NCI-H1417 (cell line): ENCODE results near the gene HOXD3.
A peak's percentile ranks its signal among the peaks of the same experiment; 100 is the strongest.

Experiments
- DNase-seq, 3 experiments: peaks; one replicate each; lab custom pipeline; 2025; lab: John Stamatoyannopoulos, UW

Gene HOXD3

GRCh38 chr2:176162911-176163671 lies 6.0 kb downstream of the HOXD3 start:
- no peak for DNase-seq

DNA sequence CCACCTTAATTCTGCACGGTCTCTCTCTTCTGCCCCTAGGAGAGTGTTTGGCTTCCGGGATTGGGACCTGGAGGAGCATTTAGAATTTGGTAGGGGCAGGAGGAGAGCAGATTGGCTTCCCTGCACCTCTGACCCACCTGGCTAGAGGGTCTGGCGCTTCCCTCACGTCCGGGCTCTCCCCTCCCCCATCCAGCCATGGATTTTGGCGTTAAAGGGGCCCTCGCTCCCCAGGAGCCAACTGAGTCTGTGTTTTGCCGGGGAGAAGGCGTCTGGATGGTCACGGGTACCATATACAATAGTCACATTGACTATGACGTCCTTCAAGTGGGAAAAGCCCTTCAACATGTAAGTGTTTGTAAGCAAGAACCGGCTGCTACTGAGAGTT lies 6.6 kb downstream of the HOXD3 start:
- DNase-seq = no peak

DNA sequence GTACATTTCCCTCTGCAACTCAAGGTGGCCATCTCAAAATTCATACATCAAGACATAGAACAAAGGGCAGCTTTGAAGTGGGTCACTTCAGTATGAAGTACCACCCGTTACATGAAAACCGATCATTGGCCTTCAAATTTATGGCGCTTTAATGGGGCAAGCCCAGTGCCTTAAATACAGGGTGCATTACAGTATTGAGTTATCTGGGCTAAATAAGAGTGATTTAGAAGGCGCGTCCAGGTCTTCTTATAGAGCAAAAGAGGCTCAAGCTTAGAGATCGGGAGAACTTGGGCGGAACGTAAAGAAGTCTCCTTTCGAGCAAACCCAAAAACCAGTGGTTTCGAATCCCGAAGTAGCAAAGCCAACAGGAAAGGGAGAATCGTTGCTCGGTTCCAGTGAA lies 7.1 kb downstream of the HOXD3 start:
- peak in 2 of 3 experiments; percentile 4 to 18 for DNase-seq

DNA sequence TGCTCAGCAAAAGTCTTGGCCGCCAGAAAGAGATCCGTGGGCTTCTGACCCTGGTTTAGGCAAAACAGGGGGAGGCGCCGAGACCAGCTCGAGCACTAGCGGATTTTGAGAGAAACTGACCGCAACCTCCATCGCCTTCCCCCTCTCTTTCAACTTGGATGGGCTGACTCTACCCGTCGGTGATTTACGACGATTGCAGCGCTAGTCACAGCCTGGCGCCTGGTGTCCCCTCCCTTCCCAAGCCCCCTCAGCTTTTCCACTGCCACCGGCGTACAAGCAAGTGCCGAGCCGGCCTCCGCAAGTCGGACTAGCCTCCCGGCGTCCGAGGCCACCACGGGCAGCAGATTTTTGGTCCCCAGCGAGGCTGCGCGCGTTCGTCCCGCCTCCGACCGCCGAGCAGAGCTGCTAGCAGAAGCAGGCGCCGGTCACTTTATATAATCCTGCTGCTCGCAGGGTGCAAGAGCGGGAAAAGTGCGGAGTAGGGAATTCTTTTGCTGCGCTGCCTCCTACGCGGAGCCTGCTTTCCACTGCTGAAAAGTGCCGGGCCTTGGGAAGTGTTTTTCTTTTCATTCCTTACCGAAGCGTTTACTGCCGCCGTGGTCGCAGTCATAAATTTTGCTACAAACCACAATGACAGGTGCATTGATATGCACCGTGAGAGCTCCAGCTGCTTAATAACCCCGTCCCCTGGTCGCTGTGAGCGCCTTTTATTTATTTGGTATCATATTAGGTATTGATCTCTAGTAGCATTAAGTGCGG lies 7.7 kb downstream of the HOXD3 start:
- no peak for DNase-seq

GRCh38 chr2:176165370-176166050 lies 8.4 kb downstream of the HOXD3 start:
- no peak for DNase-seq

DNA sequence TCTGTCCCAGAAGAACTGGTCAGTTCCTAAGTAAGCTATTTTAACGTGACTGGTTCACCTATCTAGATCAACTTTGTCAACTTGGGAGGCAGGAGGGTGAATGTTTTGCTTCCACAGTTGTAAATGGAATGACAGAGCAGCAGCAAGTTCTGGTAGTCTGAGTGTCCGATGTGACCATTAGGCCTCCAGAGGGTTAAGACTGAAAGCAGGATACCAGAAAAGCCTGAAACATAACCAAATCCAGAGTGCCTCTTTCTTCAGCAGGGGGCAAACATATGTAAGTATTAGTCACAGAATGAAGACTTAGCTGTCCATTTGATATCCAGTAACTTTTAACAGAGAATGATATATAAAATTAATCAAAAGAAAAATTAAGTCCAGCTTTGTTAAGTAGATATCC lies 9.2 kb downstream of the HOXD3 start:
- DNase-seq = no peak

GRCh38 chr2:176167398-176167797 lies 10.3 kb downstream of the HOXD3 start:
- DNase-seq = no peak

- no peak for DNase-seq
These were observed 12.1 kb downstream of the HOXD3 start for GRCh38 chr2:176169181-176169580.

- no peak for DNase-seq
These were observed 12.6 kb downstream of the HOXD3 start for GRCh38 chr2:176169711-176170110.

DNA sequence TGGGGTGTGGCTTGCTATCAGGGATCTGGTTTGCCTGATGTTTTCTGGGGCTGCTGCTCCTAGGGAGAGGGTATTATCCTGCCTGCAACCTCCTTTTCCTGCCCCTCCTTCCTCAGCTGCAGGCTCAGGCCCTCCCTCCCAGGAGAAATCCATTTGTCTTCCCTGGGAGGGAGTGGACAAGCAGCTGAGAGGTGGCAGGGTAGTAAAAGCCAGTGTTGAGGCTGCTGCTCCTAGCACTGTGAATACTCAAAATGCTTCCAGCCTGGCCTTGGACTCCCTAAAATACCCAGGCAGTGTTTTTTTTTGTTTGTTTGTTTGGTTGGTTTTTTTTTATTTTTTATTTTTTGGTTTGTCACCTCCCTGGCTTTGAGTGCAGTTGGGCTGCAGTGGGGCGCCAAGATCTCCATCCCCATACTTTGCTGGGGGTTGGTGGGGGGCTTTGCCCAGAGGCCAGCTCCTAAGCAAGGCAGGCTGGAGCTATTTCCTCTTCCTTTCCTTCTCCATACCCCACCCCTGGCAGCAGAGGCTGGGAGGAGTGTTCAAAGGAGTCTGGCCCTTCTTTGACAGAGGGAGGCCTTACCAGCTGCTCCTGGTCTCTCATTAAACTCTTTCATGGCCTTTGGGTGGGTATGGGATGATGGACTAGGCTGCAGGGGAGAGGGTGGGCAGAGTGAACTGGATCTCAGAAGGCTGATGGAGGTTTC lies 13.6 kb downstream of the HOXD3 start:
- no peak for DNase-seq

- DNase-seq = no peak
These were observed 14.4 kb downstream of the HOXD3 start for GRCh38 chr2:176171351-176172006.

DNA sequence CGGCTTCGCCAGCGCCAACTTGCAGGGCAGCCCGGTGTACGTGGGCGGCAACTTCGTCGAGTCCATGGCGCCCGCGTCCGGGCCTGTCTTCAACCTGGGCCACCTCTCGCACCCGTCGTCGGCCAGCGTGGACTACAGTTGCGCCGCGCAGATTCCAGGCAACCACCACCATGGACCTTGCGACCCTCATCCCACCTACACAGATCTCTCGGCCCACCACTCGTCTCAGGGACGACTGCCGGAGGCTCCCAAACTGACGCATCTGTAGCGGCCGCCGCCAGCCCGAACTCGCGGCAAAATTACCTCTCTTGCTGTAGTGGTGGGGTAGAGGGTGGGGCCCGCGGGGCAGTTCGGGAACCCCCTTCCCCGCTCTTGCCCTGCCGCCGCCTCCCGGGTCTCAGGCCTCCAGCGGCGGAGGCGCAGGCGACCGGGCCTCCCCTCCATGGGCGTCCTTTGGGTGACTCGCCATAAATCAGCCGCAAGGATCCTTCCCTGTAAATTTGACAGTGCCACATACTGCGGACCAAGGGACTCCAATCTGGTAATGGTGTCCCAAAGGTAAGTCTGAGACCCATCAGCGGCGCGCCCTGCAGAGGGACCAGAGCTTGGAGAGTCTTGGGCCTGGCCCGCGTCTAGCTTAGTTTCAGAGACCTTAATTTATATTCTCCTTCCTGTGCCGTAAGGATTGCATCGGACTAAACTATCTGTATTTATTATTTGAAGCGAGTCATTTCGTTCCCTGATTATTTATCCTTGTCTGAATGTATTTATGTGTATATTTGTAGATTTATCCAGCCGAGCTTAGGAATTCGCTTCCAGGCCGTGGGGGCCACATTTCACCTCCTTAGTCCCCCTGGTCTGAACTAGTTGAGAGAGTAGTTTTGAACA lies 15.1 kb downstream of the HOXD3 start:
- DNase-seq = no peak

DNA sequence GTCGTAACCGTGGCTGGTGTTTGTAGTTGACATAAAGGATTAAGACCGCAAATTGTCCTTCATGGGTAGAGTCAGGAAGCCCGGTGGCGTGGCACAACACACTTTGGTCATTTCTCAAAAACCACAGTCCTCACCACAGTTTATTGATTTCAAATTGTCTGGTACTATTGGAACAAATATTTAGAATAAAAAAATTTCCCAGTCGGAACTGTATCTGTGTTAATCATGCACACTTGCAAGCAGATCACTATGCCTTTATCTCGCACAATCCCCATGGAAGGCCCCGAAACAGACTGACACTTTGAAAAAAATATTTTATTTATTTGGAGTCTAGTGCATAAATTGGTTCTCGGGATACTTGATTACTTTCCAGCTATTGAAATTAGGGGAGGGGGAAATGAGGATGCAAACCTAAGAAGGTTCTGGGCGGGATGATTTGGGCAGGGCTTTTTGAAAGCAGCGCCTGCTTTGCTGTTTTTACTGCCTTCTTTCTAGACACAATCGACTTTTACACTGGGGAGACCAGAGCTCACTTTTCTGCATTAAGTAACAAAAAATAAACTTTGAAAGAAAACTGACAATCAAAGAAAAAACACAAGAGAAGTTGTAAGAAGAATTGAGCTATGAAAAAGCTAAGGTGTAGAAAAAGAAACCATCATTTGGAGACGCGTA lies 15.9 kb downstream of the HOXD3 start:
- no peak for DNase-seq

DNA sequence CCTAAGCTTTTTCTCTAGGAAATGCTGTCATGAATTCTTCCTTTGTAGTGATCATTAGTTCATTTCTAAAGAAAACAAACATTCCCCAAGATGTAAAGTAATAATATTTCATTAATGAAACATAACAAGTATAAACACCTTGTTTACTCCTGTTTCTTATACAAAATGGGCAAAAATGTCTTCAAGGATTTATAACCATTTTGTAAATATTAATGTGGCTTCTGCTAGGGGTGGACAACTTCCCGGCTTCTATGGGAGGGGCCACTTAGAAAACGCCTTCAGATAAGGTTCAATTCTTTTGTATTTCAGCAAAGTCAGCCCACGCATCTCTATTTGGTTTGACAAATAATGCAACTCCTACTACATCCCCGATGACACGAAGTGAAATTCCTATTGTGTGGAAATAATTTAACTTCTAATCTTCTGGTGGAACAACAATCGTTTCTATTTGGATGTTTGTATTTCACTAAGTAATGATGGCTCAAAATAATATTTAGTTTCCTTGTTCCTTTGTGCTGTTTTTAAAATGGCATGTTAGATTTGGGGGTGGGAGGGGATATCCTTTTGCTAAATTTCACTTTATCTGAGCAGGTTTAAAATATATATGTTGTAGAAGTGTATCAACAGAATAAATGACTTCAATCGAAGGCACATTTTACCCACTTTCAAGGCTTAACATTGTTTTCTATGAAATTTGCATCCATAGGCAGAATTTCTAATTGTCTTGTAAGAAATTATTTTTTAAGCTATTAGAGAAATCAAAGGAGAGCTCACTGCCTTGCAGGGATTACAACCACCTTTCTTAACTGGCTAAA lies 16.7 kb downstream of the HOXD3 start:
- no peak for DNase-seq

- no peak for DNase-seq
These were observed 17.3 kb downstream of the HOXD3 start for GRCh38 chr2:176174382-176174823.

DNA sequence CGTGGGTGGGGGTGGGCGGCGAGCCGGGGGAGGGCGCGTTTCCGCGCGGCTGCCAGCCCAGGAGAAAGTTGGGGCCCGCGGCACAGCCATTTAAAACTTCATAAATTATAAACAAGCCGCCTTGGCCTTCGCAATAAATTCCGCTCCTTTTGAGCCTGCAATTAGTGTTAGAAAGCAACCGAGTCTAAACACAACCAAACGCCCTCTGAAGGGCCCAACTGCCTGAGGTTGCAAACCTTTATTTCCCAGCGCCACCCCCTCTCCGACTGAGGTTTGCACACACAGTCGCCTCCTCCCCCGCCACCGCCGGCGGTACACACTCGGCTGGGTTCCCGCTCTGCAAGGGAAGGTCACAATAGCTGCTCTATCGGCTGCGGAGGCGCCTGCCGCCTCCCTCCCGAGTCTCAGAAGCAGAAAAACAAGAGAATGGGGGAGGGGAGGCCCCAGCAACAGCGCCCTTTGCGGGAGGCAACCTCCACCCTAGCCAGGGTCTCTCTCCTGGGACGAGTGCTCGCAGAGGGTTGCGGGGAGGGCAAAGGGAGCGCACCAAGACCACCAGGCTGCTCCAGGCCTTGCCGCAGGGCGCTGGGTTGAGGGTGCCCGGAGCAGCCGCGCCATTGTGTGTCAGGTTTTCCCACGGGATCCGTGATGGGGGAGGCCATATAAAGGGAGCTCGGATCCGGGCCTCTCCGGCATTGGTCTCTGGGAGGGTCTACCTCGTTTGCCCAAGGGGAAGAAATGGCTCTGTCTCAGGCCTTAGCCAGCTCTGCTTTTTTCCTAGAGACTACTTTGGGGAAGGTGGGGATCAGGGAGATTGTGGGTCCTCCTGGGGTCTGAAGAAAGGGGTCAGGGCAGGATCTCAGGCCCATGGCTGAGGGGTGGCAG lies 18.0 kb downstream of the HOXD3 start:
- DNase-seq = no peak

GRCh38 chr2:176175709-176176607 lies 18.9 kb downstream of the HOXD3 start:
- no peak for DNase-seq
